ENCODE data around the gene CSNK1G1.
A peak's percentile ranks its signal among the peaks of the same experiment; 100 is the strongest.
"Not testable (repeated sequence)": the region's sequence is repeated elsewhere in the genome, so short reads cannot be mapped to it uniquely, and the experiment has no call there.

CSNK1G1 gene

DNA sequence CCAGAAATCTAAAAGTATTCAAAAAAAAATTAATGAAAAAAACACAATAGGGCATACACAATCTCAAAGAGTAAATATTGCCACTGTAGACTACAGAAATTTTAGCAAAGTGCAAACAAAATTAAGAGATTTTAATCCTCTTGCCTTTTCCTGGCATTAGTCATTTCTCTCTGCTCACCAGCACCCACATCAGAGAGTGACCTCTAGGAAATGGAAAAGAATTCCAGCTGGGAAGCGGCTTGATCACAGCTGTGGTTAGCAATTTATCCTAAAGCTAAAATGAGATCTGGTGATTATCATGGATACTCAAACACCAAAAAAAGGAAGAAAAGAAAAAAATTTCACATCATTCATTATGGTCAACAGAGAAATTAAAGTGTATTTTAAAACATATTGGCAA is 7.5 kb downstream of the CSNK1G1 start:
- DNase-seq, result no peak

DNA sequence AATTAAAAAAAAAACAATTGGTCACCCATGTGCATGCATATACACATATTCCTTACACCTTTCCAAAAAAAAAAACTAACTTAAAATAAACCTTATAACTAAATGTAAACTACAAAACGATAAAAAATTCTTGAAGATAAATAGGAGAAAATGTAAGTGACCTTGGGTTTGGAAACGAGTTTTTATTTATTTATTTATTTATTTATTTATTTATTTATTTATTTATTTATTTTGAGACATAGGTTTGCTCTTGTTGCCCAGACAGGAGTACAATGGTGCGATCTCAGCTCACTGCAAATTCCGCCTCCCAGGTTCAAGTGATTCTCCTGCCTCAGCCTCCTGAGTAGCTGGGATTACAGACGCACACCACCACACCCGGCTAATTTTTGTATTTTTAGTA is 9.7 kb downstream of the CSNK1G1 start:
- DNase-seq, result not testable (repeated sequence)

- DNase-seq, result no peak
Observed at GRCh38 chr15:64344651-64345294, 11.2 kb downstream of the CSNK1G1 start.

DNA sequence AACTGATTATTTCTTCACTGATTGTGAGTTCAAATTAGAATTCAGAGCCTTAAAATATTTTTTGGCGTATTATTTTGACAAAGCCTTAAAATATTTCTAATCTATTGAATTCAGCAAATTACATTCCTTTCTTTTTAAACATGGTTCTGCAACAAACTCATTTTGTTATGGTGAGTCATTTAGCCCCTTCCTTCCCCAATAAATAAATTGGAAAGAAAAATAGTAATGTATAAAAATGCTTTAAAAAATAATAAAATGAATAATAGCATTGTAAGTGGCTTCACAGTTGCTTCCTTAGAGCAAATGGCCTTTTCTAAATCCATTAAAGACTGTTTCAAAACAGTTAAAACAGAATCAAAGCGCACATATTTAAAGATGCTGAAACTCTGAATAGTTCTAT is 12.1 kb downstream of the CSNK1G1 start:
- no peak for DNase-seq

DNA sequence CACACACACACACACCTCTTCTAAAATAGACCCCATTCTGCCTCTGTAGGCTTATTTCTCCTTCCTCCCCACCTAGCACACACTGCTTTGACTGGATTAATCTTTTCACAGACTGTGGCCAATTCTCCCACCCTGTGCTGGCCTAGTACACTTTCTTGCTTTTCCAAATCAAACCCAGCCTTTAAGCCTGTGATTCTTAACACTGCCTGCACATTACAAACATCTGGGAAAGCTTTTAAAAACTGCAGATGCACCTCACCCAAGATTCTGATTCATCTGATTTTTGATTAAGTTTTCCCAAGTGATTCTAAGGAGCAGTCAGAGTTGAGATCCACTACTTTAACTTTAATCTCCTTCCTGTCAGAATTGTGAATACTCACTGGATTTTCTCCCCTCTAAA is 12.8 kb downstream of the CSNK1G1 start:
- DNase-seq, result no peak

DNA sequence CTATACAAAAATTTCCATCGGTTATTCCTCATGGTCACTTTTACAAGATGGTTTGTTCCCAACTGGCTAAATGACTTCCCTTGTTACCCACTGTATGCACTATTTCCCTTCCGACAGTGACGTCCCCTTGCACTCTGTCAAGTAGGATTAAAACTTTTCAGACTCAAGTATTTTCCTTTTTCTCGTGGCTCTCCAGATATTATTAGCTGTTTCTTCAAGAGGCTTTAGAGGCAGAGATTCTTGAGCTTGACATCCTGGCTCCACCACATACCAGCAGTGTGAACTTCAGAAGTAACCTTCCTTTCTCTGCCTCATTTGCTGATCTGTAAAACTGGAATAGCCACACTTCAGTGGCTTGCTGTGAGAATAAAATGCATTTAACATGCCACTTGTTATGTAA is 14.0 kb downstream of the CSNK1G1 start:
- no peak for DNase-seq

- DNase-seq, result no peak
Observed at GRCh38 chr15:64340355-64340754, 15.6 kb downstream of the CSNK1G1 start.

DNA sequence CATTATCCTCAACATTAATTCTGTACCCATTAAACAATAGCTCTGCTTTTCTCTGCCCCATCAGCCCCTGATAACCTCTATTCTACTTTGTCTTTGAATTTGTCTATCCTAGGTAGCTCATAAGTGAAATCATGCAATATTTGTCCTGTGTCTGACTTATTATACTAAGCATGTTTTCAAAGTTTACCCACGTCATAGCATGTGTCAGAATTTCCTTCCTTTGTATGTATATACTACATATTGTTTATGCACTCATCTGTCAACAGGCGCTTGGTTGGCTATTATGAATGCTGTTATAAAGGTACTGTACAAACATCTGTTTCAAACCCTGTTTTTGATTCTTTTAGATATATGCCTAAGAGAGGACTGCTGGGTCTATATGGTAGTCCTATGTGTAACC is 18.2 kb downstream of the CSNK1G1 start:
- DNase-seq, result no peak

DNA sequence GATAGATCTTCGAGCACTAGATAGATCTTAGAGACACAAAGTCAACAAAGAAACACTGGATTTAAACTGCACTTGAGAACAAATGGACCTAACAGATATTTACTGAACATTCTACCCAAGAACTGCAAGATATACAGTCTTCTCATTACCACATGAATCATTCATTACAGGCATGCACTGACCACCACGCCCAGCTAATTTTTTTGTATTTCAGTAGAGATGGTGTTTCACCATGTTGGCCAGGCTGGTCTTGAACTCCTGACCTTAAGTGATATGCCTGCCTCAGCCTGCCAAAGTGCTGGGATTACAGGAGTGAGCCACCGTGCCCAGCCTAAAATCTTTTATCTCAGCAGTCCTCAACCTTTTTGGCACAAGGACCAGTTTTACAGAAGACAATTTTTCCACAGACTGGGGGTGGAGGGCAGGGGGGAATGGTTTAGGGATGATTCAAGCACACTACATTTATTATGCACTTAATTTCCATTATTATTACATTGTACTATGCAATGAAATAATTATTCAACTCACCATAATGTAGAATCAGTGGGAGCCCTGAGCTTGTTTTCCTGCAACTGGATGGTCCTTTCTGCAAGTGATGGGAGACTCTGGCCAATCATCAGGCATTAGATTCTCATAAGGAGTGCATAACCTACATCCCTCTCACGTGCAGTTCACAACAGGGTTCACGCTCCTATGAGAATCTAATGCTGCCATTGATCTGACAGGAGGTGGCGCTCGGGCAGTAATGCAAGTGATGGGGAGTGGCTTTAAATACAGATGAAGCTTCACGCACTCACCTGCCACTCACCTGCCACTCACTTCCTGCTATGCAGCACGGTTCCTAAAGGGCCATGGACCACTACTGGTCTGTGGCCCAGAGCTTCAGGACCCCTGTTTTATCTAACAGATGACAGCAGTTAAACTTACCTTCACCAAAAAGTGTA is 21.7 kb downstream of the CSNK1G1 start:
- DNase-seq, result peak; percentile 13

DNA sequence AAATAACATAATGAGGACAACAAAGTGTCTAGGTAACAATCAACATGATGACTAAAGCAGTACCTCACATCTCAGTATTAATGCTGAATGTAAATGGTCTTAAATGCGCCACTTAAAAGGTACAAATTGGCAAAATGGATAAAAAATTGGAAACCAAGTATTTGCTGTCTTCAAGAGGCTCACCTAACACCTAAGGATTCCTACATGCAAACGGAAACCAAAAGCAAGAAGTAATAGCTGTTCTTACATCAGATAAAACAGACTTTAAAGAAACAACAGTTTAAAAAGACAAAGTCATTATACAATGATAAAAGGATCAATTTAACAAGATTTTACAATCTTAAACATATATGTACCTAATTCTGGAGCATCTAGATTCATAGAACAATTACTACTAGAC is 22.5 kb downstream of the CSNK1G1 start:
- DNase-seq, result no peak

- DNase-seq, result not testable (repeated sequence)
Observed at GRCh38 chr15:64331668-64332067, 24.3 kb downstream of the CSNK1G1 start.

- not testable (repeated sequence) for DNase-seq
Observed at GRCh38 chr15:64326975-64327374, 29.0 kb downstream of the CSNK1G1 start.

DNA sequence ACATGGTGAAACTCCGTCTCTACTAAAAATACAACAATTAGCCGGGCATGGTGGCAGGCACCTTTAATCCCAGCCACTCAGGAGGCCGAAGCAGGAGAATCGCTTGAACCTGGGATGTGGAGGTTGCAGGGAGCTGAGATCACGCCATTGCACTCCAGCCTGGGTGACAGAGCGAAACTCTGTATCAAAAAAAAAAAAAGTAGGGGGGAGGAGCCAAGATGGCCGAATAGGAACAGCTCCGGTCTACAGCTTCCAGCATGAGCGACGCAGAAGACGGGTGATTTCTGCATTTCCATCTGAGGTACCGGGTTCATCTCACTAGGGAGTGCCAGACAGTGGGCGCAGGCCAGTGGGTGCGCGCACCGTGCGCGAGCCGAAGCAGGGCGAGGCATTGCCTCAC is 29.5 kb downstream of the CSNK1G1 start:
- DNase-seq, result not testable (repeated sequence)

DNA sequence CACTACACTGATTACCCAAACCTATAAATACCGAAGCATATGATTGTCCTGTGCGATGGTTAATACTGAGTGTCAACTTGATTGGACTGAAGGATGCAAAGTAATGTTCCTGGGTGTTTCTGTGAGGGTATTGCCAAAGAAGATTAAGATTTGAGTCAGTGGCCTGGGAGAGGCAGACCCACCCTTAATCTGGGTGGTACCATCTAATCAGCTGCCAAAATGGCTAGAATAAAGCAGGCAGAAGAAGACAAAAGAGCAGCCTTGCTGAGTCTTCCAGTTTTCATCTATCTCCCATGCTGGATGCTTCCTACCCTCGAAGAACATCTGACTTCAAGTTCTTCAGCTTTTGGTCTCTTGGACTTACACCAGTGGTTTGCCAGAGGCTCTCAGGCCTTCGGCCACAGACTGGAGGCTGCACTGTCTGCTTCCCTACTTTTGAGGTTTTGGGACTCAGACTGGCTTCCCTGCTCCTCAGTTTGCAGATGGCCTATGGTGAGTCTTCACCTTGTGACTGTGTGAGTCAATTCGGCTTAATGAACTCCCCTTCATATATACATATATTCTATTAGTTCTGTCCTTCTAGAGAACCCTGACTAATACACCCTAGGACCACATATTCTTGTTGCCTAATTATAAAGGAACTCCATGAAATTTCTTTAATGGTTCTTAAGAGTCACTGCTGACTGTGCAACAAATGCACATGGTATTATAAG is 31.7 kb downstream of the CSNK1G1 start:
- DNase-seq, result no peak

DNA sequence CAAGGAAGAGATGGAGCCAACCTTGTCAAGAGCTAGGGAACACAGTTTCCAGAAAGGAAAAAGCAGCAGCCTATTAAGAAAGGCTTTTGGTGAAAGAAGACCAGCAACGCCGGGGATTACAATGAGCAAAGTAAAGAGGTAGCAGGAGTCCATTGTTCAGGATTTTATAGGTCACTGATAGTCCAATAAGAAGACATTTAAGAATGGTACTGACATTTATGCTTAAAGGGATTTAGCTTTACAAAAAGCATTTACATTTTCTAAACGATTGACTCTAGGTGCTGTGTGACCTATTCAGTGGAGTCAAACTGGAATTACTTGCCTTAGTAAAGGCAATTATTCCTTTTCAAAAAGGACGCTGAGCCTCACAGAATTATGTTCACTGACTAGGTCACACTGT is 40.8 kb downstream of the CSNK1G1 start:
- DNase-seq, result no peak

DNA sequence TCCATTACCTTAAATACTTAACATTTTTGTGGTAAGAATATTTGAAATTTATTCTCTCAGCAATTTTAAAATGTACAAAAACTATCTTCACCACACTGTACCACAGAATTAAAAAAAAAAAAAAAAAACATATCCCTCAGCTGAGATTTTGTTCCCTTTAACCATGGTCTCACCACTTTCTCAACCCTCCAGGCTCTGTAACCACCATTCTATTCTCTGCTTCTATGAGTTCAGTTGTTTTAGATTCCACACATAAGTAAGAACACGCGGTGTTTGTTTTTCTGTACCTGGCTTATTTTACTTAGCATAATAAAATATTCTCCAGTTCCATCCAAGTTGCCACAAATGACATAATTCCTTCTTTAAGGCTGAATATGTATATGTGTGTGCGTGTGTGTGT is 41.5 kb downstream of the CSNK1G1 start:
- DNase-seq, result no peak

DNA sequence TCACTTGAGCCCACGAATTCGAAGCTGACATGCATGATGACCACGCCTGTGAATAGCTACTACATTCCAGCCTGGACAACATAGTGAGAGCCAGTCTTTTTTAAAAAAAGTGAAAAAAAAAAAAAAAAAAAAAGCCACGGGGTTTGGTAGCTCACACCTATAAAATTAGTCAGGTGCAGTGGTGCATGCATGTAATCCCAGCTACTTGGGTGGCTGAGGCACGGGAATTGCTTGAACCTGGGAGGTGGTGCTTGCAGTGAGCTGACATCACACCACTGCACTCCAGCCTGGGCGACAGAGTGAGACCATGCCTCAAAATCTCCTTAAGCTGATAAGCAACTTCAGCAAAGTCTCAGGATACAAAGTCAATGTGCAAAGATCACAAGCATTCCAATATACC is 44.4 kb downstream of the CSNK1G1 start:
- no peak for DNase-seq

DNA sequence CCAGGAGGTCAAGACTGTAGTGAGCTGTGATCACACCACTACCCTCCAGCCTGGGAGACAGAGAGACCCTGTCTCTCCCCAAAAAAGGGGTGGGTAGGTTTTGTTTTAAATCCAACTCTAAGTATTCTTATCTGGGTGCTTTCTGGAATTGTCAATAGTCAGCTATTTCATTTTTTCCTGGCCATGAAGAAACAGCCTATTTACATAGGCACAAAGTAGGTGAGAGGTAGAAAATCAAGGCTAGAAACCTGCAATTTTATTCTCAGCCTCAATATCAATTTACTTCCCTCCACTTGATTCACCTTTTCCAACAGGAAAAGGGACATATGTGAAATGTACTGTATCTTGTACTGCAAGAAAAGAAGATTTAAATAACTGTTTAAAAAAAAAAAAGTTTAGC is 45.9 kb downstream of the CSNK1G1 start:
- DNase-seq, result no peak

- DNase-seq, result no peak
Observed at GRCh38 chr15:64305261-64305660, 50.7 kb downstream of the CSNK1G1 start.

GRCh38 chr15:64289550-64289949 is 66.4 kb downstream of the CSNK1G1 start:
- no peak for DNase-seq

- DNase-seq, result no peak
Observed at GRCh38 chr15:64288999-64289398, 67.0 kb downstream of the CSNK1G1 start.

GRCh38 chr15:64288577-64288976 is 67.4 kb downstream of the CSNK1G1 start:
- DNase-seq, result no peak

DNA sequence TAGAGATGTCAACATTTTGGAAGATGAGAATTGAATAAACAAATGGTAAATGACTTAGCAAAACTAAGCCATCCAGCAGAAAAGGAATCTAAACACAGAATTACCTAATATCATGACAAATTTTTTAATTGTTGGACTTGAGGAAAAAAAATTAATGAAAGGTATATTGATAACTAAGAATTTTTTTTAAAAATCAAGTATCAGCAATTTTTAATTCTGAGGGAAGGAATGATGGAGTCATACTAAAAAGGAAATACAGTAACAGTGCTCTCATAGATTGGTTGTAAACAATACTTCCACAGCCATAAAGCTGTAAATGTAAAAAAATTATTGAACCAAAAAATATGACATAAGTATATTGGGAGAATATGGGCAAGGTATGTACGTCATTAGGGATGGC is 68.0 kb downstream of the CSNK1G1 start:
- DNase-seq, result no peak

DNA sequence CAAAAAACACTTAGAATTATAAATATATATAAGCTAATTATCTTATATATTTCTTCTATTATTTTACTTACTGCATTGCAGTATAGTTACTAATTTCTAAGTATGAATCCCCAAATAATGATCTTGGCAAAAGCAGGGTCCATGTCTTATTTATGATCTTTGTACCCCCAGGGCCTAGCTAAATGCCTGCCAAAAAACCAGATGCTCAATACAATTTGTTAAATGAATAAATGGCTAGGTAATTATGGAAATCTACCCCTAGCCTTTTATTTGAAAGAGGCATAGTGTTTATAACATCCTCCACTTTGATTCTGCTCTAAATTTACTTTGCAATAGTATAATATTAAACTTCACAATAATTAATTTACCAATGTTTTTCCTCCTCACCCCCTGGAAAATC is 69.5 kb downstream of the CSNK1G1 start:
- no peak for DNase-seq
